Activated naive CD4-positive, alpha-beta T cell treated with Interleukin-2 at 50 U/mL for 16 hours (primary cell): ENCODE data around the gene HBZ.
"Not testable (repeated sequence)": the region's sequence is repeated elsewhere in the genome, so short reads cannot be mapped to it uniquely, and the experiment has no call there.

ENCODE experiments used
- DNase-seq: peaks from one replicate; pipeline ENCODE4 v3.0.0-alpha.2; 2020

Gene HBZ

DNA sequence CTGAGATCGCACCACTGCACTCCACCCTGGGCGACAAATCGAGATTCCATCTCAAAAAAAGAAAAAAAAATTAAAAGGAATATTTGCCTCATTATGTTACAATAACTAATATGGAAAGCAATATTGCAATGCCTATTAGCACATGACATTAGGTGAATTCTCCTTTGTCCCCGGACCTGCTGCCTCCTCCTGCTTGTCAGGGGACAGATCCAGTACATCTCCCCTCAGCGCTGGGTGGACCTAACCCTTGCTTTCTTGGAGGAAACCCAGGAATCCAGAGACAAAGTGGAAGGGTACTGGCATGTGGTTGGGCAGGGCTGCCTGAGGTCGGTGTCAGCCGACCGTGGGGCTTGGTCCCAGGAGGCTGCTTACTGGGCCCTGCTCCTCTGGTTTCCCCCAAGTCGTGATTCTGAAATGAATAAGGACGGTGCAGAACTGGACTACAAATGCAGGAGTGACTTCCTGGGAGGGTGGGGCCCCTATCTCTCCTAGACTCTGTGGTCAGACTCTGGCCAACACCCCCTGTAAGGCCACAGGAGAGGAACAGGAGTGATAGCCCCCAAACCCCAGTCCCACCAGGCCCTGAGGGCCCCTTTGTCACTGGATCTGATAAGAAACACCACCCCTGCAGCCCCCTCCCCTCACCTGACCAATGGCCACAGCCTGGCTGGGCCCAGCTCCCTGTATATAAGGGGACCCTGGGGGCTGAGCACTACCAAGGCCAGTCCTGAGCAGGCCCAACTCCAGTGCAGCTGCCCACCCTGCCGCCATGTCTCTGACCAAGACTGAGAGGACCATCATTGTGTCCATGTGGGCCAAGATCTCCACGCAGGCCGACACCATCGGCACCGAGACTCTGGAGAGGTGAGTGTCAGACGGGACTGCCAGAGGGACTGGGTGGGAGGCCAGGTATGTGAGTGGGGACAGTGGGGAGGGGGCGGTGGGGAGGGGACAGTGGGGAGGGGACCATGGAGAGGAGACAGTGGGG is at the start of gene HBZ:
HBZ (plus strand) TSS at position 504 of the 988 bp plus-strand sequence; CDS start at position 770, 266 bp downstream.
- DNase-seq: no peak

DNA sequence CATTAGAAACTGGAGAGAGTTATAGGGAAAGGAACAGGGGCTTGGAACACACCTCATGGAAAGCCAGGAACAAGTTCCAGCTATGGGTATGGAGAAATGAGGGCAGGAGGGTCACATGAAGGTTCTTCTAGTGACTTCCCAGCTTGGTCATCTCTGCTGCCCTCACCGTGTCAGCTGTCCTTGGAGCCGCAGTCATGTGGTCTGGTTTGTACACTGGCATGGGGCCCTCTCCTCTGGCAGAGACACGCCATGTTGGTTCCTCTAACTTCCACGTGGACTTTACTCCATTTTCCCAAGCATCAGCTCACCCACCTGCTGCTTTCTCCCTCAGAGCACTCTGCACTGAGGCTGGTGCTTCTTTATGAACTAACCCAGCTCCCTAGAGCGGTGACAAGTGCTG is 48.1 kb upstream of the HBZ start:
- no peak for DNase-seq

DNA sequence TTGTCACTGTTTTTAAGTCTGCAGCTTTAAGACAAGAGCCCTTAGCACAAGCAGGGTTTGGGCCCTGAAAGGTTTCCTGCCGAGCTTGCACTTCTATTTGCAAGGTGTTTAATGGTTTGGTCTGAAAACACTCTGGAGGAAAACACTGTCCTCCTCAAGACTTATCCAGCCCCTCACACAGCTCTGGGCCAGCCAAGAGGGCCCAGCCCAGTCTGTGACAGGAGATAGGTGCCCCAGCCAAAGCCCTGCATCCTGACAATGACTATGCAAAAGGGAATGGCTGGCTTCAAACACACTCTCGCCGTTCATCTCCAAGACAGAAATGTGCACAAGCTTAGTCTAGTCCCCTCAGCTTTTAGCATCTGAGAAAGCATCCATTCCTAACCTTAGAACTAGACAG is 47.5 kb upstream of the HBZ start:
- DNase-seq: no peak

DNA sequence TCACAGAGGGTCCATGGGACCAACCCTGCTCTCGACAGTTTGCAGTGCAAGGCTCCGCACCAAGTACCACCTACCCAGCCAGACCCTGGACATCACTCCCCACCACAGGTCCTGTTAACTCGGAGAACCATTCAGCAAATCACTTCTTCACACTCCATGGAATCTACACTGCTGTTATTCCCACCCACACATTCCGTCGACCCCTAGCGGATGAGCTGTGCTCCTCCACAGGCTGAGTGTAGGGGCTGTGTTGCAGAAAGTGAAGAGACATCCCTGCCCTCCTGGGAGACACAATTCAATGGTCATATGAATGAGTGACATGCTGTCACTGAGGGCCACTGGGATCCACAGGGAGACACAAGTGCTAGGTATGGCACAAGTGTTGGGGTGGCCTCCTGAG is 46.9 kb upstream of the HBZ start:
- DNase-seq: no peak

DNA sequence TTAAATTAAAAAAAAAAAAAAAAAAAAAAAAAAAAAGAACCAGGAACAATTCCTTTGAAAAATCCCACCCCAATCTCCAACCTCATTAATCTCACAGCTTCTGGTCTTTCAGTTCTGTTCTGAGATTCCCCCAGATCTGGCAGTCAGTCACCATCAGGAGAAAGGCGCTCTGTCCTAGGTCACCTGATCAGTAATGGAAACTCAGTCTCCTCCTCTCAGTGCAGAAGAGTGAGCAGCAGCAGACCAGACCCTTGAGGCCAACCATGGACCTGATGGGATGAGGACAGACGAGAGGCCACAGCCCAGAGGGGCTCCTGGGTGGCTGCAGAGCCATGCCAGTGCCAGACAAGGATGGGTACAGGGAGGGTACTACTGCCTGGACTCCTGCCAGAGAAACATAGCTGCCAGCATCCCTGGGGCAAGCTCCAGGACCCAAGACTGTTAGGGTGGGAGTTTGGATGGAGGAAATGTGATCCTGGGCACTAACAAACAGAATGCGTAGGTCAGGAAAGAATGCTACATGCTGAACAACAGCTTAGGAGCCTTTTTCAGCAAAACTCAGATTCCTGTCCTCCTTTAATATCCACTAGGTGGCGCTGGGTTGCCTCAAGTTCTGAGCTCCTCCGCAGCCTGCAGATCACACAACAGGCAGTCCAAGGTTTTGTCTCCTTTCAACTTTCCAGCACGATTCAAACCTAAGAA is 45.7 kb upstream of the HBZ start:
- DNase-seq: peak; percentile 46

GRCh38 chr16:112153-112840 is 40.1 kb upstream of the HBZ start:
- DNase-seq: no peak

GRCh38 chr16:114327-114726 is 38.1 kb upstream of the HBZ start:
- no peak for DNase-seq

DNA sequence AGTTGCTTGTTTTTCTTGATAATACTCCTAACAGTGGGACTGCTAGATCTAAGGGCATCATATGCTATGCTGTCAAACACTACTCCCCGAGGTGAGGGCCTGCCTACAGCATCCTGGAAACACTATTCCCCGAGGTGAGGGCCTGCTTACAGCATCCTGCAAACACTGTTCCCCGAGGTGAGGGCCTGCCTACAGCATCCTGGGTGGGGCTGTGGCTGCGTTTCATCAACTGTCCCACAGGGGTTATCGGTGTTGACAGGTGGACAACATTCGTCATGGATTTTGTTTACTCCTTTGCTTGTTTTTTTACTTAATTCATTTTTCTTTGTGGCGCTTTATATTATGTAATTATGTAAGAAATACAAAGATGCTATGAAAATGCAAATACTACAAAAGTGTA is 36.4 kb upstream of the HBZ start:
- DNase-seq: no peak

DNA sequence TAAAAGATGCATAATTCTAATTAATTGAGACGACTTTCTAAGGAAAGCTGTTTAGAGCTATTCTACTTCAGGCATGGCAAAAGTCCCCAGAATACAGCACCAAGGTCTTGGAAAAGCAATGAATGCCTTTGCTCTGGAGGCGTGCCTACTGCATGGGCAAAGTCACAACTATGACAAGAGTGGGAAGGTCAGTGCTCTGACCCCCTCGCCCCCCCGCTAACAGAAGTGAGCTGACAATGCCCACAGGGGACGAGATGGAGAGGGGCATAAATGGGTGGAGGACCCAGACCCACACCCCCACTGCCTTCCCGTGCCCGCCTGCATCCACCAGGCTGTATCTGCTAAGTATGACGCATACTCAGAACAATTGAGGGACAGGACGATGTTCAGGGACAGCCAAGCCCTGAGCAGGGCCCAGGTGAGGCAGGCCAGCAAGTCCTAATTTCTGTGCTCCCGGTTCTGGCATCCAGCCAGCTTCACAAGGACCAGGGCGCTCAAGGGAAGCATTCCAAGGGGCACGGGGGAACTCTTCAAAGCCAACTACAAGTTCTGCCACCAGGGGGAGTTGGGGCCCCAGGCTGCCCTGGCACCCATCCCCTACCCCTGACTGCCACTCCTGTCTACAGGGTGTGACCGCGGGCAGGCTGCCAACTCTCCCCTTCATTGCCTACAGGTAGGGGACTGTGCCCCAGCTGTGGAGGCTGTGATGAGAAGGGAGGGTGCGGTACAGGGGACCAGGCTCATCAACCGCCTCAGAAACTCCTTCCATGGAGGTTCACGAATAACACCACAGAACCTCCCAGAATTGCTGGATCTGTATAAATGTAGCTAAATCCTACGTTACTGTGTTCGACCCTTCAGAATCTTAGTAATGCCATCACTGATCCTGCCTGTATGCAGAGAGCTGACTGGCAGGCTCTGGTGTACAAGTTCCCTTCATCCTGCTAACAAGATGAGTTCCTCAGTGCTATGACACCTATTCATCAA is 34.8 kb upstream of the HBZ start:
- DNase-seq: peak; percentile 63

- no peak for DNase-seq
Measured at GRCh38 chr16:118857-119256, 33.6 kb upstream of the HBZ start.

DNA sequence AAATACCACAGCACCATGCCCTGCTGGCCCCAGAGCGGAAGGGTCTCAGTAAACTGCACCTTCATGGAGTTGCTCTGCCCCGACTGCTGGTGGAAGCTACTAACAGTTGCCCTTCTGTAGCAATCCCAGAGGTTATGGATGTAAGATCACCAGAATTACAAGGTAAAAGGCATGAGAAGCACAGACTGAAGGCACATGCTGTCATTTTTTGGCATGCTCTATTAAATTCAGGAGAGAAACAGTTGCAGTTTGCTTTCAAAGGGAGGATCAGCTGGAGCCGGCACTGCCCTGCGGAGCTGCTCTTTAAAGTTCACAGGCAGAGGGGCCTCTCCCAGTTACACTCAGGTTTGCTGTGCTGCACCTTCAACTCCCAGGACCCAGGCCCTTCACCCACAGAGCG is 33.1 kb upstream of the HBZ start:
- DNase-seq: no peak

DNA sequence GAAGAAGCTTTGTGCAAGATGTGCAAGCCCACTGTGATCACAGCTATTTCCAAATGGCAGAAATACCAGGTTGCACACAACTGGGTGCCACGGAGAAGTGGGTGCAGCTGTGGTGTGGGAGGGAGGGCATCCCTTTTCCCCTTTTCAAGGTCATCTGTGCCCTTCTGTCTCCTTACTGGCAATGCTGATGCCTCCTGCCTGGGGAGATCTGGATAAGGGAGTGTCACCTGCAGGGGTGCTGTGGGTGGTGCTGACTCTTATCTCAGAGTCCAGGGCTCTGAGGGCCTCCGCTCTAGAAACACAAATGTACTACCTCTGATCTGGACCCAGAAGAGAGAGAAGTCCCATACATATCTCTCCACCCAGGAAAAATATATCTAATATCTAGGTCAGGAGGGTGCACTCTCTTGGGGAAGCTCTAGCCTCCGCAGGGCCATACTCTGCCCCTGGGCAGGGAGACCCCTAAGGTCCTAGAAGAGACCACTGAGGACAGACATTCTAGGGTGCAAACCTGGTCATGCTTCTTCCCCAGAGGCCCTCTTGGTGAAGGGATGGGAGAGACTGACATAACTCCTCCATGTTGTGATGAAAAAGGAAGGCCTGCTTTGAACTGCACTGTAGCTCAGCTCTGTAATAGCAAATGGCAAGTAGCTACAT is 32.5 kb upstream of the HBZ start:
- DNase-seq: no peak

GRCh38 chr16:120756-121155 is 31.7 kb upstream of the HBZ start:
- DNase-seq: no peak

- no peak for DNase-seq
Measured at GRCh38 chr16:122361-122760, 30.1 kb upstream of the HBZ start.

DNA sequence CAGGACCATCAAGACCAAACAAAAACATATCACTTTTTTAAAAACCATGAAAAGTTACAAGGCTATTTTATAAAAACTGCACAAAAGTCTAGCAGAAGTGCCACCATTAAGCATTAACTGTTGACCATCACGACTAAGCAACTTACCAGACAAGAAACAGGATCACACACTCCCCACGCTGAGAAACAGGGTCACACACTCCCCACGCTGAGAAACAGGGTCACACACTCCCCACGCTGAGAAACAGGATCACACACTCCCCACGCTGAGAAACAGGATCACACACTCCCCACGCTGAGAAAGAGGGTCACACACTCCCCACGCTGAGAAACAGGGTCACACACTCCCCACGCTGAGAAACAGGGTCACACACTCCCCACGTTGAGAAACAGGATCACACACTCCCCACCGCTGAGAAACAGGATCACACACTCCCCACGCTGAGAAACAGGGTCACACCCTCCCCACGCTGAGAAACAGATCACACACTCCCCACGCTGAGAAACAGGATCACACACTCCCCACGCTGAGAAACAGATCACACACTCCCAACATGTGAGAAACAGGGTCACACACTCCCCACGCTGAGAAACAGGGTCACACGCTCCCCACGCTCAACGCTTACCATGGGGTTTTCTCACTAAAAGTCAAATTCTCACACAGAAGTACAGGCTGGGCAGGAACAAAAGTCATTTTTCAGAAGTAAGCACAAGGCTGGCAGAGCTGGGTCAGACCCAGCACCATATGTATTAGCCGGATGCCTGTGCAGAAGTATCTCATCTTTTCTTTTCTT is 28.7 kb upstream of the HBZ start:
- not testable (repeated sequence) for DNase-seq

GRCh38 chr16:125011-125410 is 27.4 kb upstream of the HBZ start:
- no peak for DNase-seq

- DNase-seq: no peak
Measured at GRCh38 chr16:129075-129474, 23.4 kb upstream of the HBZ start.

DNA sequence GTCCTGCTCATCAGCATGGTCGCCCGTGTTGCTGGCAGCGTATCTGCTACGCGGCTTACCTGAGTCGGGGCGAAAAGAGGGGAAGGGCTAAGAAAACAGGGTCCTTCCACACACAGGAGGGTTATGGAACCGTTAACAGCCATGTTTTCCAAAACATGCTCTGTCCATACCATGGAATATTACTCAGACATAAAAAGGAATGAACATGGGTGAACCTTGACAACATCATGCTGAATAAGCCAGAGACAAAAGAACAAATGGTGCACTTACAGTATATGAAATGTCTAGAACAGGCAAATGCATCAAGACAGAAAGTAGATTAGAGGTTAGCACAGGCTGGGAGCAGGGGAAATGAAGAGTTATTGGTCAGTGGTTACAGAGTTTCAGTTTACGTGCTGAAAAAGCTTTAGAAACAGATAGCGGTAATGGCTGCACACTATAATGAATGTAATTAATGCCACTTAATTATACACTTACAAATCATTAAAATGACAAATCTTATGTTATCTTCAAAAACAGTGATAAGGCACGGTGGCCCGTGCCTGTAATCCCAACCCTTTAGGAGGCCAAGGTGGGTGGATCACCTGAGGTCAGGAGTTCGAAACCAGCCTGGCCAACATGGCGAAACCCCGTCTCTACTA is 21.8 kb upstream of the HBZ start:
- no peak for DNase-seq

DNA sequence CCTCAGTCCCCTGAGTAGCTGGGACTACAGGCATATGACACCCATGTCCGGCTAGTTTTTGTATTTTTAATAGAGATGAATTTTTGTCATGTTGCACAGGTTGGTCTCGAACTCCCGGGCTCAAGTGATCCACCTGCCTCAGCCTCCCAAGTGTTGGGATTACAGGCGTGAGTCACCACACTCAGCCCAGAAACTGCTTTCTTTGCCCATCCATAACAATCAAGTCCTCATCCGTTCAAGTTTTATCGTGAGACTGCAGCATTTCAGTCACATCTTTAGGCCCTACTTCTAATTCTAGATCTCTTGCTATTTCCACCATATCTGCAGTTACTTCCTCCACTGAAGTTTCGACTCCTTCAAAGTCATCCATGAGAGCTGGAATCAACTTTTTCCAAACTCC is 20.3 kb upstream of the HBZ start:
- no peak for DNase-seq

- DNase-seq: no peak
Measured at GRCh38 chr16:133716-134115, 18.7 kb upstream of the HBZ start.
